Left lobe of liver (tissue), 2 donors: ENCODE results near the gene ALPL. TPM values are rescaled to one million over a fixed set of nuclear protein-coding genes. Genes with fewer than 3 reads are reported as not detected.

Experiments
- ATAC-seq: fragments of 200-7000 bp; cut with Tn5 transposase; one replicate; pipeline ENCODE4 v1.9.1; 2020; ENCODE audit warnings: mild to moderate bottlenecking, moderate library complexity
- DNase-seq: peaks from one replicate; pipeline ENCODE4 v3.0.0-alpha.2; 2020; ENCODE audit warnings: low spot score
- total RNA-seq: library from RNA; stranded (reverse); gene quantifications from one replicate; pipeline ENCODE4 v1.2.1, GENCODE V29; 2021
- donor health status: DM: no; HTN: no; CAD: no; lungs with moderate emphysema.
- donor health status: DM: no; HTN: yes; CAD: no.

The ALPL gene
- total RNA-seq, 1 donor from 2014 or later, result 29.3 TPM

DNA sequence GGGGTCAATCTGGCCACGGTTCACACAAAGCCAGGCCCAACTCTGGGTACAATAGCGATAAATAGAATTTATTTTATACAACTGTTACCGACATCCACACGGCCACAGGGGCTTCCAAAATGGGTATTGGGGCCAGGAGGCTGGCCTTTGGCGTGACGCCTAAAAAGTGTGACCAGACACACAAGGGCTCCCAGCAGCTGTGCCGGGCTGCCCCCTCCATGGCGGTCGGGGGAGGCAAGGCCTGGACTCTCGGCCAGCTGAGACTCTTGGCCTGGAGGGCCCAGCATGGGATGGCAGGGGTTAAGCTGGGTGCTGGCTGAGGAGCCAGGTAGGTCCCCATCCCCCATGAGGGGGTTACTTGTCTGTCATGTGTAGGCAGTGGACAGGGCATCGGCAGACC is 87.0 kb downstream of the ALPL start:
- no peak for ATAC-seq
- DNase-seq, result no peak

DNA sequence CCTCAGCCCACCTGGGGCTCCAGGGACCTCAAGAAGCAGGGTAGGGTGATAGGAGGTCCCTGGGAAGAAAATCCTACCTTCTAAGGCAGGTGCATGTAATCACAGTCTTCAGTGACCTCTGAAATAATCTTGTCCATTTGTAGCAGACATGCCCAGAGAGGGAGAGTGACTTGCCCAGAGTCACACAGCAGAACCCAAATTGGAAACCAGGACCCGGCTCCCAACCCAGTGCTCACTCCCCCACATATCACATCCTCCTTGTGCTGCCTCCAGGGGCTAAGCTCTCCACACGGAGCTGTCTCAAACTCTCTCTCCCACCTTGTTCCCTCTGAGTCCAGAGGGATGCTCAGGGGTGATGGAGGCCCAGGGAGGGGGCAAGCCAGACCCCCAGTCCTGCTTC is 87.4 kb downstream of the ALPL start:
- ATAC-seq (no peak), DNase-seq (no peak)

DNA sequence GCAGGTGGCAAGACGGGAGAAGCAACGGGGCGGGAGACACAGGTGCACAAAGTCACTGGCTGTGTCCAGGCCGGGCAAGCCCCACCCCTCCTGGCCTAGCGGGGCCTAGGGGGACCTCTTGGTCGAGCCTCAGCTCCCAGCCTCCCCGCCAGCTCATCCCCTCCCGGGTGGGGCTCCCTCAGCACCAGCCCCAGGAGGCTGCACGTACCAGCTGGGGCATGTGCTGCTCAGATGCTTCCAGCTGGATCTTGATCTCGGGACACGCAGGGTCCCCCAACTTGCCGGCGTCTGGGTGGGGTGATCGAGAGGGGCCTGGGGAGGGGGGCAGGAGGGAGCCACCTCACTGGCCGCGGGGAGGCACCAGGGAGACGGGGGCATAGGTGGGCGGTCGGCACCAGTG is 88.5 kb downstream of the ALPL start:
- no peak for ATAC-seq
- no peak for DNase-seq

DNA sequence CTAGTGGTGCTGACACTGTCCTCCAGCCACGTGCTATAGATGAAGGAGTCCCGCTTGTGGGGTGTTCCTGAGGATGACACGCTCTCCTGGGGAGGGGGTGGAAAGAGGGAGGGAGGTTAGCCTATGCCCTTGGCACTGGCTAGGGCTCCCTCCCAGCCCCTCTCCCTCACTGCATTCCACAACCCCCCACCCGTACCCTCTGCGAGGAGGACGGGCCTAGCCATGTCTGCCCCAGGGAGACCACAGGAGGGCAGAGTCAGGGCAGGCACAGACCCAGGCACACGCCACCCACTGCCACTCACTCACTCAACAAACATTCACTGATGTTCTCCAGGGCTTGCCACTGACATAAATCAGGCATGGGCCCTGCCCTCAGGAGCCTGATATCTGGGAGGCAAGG is 89.2 kb downstream of the ALPL start:
- ATAC-seq (no peak), DNase-seq (no peak)

DNA sequence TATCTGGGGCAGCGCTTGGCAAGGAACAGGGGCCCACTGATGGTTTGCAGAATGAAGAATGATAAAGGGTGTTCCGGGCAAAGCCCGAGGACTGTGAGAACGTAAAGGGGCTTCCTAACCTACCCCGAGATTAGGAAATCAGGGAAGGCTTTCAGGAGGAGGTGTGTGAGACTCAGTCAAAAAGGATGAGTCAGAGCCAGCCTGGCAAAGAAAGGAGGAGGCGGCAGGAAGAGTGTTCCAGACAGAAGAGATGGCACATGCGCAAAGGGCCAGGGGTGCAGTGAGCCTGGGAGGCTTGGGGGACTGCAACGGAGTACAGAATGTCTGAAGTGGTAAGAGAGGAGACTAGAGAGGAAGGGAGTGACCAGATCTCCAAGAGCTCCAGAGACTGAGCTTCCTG is 89.7 kb downstream of the ALPL start:
- no peak for DNase-seq
- ATAC-seq, result no peak

DNA sequence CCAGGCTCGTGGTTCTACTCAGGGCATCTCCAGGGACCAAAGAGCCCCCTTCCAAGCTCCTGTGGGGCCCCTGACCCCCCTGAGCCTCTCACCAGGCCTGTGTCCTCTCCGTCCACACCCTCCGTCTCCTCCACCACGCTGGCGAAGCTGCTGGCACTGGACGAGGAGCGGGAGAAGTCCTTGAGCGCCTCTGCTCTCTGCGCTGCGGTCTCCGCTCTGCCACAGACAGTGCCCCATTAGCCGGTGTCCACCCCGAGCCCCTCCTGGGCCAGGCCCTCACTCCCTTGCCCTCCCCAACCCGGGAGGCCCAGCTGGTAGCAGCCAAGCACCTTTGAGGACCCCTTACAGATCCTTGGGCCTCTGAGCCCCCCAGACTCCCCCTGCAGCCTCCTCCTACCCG is 90.2 kb downstream of the ALPL start:
- ATAC-seq, result no peak
- DNase-seq, result no peak

DNA sequence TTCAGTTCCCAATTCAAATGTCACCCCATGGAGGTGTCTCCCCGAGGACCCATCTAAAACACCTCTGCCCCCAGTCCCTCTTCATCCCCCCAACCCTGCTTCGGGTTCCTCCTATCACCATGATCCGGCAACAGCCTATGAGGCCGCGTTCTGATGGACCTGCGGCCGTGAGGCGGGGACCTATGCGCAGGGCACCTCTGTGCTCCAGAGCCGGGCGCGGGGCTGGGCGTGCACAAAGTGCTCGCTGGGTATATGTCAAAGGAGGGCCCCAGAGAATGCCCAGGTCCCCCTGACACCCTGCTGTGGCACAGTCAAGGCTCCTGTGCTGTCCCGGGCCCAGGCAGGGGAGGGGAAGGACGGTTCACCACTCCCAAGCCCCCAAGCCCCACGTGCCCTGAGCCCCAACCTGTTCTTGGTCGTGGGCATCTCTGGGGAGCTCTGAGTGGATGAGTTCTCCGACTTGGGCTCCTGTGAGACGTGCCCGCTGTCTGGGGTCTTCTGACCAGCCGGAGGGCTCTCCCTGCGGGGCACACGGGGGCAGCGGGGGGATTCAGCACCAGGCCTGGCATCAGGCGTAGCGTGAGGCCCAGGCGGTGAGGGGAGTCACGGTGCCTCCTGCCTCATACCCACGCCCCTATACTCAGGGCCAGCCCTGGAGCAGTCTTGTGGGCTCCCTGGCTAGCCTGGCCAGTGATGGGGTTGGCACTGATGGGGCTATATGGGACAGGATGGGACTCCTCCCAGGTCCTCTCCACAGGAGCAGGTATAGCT is 92.2 kb downstream of the ALPL start:
- DNase-seq, result no peak
- ATAC-seq, result no peak

DNA sequence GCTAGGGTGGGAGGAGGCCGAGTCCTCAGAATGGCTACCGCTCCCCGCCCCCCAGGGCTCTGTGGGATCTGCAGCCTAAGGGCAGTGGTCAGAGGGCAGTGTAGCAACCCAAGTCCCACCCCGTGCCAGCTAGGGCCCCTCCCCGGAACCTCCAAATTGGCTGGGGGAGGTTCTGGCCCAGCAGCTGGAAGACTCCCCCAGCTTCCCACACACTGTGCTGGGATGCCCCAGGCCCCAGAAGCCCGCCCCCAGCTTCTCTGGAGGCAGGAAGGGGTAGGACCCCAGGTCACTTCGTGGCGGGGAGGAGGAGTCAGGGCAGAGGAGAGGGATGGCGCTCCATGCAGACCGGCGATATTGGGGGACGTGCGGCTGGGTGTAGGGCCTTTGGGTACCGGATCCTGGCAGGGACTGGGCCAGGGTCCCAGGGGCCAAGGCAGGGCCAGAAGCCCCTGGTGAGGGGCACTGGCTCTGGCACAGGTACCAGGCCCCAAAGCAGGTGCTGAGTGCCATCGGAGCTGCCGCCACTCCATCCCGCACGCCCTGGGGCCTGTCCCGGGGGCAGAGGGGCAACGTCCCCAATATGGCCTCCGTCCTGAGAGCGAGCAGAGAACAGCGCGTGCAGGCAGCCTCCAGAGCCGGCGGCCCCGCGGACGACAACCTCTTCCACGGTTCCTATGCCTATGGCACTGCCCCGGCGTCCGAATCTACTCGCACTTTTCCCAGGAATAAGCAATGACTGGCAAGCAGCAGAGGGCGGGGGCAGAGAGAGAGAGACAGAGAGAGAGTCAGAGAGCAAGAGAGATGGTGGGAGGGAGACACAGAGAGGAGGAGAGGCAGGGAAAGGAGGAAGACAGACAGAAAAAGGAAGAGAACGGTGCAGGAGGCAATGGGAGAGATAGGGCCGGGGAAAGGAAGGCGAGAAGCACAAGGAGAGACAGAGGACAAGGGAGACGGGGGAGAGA is 94.2 kb downstream of the ALPL start:
- ATAC-seq (no peak), DNase-seq (no peak)

DNA sequence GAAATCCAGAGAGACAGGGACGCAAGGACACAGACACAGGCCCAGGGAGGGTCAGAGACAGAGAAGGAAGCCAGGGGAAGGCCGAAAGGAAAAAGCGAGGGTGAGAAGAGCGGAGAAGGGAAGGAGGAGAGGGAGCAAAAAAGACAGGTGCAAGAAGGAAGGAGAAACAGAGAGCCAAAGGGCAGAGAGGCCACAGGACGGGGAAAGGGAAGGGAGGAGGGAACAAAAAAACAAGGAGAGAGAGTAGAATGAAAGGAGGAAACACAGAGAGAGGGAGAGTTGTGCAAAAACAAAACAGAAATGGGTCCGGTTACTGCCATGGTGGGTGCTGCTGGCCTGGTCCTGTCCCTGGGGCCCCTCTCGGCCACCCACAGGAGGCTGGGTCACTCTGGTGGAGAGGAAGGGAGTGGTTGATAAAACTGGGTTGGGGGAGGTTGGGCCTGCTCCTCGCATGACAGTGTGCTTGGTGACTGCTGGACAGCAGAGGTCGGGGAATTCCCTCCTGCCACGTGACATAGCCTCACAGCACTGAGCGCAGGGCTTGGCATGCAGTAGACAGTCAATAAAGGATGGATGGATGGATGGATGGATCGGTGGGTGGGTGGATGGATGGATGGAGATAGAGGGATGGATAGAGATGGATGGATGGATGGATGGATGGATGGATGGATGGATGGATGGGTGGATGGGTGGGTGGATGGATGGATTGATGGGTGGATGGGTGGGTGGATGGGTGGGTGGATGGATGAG is 95.2 kb downstream of the ALPL start:
- ATAC-seq, result no peak
- no peak for DNase-seq

DNA sequence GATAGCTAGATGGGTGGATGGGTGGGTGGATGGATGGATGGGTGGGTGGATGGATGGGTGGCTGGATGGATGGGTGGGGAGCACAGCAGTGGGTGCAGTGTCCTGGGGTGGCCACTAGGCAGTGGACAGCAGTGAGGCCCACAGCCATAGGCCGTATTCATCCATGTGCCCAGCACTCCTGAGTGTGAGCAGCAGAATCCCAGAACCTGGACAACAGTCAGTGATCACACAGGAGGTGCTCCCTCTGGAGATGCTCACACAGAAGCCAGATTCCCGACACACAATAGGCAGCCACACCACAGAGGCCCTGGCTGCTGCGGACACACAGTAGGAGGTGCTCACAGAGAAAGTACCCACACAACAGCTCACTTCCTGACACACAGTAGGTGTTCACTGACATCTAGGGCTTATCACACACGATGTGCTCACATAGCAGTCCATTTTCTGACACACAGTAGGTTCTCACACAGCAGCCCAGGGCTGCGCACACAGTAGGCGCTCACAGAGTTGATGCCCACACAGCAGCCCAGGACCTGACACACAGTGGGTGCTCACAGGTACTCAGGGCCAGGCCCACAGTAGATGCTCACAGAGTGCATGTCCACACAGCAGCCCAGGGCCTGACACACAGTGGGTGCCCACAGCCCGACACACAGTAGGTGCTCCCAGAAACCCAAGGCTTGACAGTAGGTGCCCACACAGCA is 95.9 kb downstream of the ALPL start:
- DNase-seq, result no peak
- ATAC-seq, result no peak

DNA sequence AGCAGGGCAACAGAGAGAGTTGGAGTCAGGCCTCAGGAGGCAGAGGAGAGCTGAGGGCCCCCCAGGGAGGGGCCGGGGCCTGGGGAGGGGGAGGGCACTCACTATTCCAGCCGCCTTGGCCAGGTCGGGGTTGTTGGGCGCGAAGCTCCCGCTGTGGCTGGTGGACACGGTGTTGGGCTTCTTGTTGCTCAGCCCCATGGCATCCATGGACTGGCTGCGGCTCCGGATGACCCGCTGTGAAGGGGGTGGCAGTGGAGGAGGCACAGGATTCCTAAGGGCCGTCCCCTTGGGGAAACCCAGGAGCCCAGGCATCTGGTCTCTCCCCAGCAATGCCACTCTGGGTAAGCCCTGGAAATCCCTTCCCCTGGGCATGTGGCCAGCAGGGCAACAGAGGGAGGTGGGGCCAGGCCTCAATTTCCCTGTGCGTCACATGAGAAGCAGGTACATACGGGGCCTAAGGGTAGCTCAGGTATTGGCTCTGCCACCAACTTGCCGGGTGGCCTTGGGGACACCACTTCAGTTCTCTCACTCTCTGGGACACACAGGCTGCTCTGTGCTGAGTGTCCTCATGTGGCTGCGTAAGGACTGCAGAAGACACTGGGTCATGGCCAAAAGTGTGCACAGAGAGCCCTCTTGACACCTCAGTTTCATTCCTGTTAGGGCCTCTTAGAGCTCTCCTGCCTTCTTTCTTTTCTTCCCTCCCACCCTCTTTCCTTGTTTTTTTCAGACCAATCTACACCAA is 96.9 kb downstream of the ALPL start:
- ATAC-seq (no peak), DNase-seq (no peak)

DNA sequence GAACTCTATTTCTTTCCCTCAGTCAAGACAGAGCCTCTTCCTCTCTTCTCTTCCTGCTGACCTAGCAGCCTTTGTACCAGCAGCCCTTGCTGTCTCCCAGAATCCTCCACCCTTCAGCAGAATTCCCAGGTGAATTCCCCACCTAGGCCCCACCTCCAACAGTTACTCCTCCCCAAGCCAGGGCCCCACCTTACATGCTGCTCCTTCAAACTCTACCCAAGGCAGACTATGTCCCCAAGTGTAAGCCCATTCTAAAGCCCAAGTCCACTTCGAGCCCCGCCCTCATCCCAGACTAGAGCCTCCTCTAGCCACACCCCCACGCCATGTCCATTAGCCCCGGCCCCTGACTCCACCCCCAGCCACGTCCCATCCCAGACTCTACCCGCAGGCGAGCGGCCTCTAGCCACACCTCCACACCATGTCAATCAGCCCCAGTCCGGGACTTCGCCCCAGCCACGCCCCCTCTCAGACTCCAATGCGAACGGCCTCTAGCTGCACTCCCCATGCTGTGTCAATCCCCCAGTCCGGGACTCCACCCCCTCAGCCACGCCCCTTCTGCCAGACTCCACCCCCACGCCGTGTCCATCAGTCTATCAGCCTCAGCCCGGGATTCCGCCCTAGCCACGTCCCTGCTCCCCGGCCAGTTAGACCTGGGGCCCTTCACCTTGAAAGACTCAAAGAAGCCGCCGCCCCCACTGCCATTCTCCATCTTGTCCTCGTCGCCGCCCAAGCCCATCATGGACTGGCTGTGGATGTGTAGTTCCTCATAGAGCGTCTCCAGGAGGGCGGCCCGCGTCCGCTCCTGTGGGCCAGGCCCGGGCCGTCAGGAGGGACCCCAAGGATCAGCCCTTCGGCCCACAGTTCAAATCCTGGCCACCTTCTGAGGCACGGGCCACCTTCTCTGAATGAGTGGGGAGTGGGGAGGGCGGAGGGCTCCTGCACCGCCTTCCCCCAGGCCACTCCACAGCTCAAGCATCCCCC is 98.6 kb downstream of the ALPL start:
- DNase-seq (peak; percentile 72), ATAC-seq (peak; percentile 86)

DNA sequence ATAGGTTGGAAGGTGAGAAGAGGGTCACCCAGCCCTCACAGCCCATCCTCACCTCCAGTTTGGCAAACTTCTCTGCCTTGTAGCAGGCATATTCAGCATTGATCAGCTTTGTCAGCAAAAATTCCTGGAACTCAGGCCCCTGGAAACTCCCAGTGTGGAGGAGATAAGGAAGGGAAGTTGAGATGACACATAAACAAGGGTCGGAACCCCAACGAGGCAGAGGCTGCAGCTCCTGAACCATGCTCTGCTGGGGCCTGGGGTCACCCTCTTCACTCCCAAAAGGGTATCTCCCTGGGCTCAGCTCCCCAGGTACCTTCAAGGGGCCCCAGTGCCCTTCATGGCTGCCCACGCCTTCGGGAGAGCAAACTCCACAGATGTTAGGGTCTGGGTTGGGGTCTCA is 99.6 kb downstream of the ALPL start:
- DNase-seq (no peak), ATAC-seq (no peak)

DNA sequence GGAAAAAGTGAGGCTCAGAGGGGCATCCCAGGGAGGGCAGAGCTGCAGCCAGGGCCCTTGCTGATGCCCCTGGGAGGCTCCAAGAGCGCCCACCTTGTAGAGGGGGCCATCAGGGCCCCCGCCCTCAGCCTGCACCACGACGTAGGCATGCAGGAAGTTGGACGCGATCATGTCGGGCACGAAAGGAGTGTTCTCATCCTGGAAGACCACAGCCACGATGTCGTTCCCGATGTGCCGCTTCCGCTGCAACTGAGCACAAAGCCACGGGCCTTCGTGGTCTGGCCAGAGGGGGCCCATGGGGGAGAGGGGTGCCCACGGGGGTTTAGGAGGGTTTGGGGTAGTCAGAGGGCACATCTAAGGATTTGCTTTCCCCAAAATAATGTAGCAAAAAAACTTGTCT is 100.8 kb downstream of the ALPL start:
- no peak for DNase-seq
- no peak for ATAC-seq

DNA sequence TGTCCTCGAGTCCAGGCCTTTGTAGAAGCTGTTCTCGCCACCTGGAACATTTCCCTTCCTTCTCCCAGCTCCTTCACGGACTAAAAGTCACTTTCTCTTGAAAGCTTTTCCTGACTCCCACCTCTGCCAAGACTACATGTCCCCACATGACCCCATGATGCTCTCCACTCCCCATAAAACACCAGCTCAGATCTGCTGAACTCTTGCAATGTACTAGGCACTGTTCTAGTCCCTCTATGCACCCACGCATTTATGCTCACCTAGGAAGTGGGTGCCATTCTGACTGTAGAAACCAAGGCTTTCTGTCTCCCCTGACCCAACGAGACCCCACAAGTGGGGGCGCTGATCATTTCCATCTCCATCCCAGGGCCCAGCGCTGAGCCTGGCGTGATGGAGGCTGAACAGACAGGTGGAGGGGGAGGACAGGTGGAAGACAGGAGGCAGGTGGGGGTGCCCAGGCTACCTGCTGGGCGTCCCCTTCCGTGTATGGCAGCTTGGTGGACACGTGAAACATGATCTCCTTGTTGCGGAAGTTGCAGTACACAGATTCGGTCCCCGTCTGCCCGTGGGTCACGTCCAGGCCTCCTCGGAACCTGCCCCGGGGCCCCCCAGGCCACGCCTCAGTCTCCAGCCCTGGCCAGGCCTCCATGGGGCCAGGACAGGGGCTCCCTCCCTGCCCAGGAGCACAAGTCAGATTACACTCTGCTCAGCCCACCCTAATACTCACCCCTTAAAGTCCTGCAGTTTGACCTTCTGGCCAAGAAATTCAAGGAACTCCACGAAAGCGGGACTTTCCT is 102.0 kb downstream of the ALPL start:
- DNase-seq (no peak), ATAC-seq (no peak)

DNA sequence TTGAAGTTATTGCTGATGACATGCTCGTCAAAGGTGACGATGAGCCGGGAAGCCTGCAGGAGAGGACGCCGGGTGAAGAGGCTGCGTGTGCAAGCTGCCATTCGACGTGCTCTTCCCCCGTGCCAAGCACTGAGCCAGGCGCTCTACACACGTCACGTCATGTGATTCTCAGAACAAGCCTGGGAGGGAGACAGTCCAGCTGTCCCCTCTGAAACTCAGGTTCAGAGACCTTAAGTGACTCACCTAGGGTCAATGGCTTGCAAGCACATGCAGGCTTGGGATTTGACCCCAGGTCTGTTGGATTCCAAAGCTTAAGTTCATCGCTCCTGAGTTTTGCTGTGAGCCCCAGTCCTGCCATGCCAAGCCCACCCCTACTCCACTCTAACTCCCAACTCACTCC is 102.8 kb downstream of the ALPL start:
- DNase-seq, result no peak

DNA sequence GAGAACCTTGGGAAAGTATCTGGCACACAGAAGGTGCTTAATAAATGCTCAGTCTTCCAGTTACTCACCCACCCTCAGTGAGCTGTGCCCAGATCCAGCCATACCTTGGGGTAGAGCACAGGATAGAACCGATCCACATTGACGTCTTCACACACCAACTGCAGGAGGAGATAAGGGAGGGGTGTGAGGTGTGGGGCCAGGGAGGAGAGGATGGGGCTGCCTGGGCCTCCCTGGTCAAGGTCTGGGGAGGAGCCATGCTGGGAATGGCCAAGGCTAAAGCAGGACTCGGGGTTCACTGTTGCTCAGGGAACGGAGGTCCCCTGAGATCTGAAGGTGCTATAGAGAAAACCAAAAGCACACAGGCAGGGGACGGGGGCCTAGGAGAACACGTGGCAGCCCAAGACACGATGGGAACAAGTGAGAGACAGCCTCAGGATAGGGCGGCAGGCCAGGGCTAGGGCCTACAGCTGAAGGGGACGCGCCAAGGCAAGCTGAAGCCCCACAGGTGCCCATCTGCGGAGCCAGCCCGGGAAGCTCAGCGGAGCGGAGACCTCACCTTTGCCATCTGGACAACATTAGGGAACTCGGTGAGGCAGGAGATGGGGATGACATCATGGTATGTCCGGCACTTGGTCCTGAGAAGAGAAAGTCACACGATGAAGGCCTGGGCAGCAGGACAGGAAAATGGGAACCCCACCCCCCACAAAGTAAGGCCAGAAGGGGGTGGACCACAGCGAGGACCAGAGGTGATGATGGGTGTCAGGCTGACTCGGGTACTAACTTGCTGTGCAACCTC is 104.0 kb downstream of the ALPL start:
- ATAC-seq (no peak), DNase-seq (no peak)

More for the DNA sequence above, 102.8 kb downstream of the ALPL start:
- ATAC-seq, result no peak
